22Rv1 (cell line): ENCODE measurements around the gene SHROOM2.
"Not testable (repeated sequence)": the region's sequence is repeated elsewhere in the genome, so short reads cannot be mapped to it uniquely, and the experiment has no call there.

Experiments
- H3K27ac ChIP-seq: fragments of 450-650 bp; 2 replicates; pipeline ENCODE4 v1.5.1; 2017
- ZFX ChIP-seq: fragments of 450-650 bp; IDR thresholded peaks from 2 replicates; pipeline ENCODE4 v1.6.1; 2017; ENCODE audit warnings: antibody characterized with exemption, borderline replicate concordance
- TF ChIP-seq, protein P1 (sequence below): fragments of 450-650 bp; IDR thresholded peaks from 2 replicates; pipeline ENCODE4 v1.5.1; 2017; ENCODE audit warnings: mild to moderate bottlenecking

SHROOM2 gene

GRCh38 chrX:9765072-9765736 is 21.0 kb upstream of the SHROOM2 start:
- H3K27ac ChIP-seq, result no peak overlapping the region

GRCh38 chrX:9765737-9766097 is 20.5 kb upstream of the SHROOM2 start, which contains the start of gene GPR143:
Gene GPR143, minus strand, starts transcription at chrX:9765847. Its CDS starts 30 bp downstream, at chrX:9765817.
- H3K27ac ChIP-seq, result no peak within 1 kb of the TSS
- TF ChIP-seq, protein P1, sequence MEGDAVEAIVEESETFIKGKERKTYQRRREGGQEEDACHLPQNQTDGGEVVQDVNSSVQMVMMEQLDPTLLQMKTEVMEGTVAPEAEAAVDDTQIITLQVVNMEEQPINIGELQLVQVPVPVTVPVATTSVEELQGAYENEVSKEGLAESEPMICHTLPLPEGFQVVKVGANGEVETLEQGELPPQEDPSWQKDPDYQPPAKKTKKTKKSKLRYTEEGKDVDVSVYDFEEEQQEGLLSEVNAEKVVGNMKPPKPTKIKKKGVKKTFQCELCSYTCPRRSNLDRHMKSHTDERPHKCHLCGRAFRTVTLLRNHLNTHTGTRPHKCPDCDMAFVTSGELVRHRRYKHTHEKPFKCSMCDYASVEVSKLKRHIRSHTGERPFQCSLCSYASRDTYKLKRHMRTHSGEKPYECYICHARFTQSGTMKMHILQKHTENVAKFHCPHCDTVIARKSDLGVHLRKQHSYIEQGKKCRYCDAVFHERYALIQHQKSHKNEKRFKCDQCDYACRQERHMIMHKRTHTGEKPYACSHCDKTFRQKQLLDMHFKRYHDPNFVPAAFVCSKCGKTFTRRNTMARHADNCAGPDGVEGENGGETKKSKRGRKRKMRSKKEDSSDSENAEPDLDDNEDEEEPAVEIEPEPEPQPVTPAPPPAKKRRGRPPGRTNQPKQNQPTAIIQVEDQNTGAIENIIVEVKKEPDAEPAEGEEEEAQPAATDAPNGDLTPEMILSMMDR, result no peak

More at GRCh38 chrX:9765072-9765736, 21.0 kb upstream of the SHROOM2 start:
- no peak for TF ChIP-seq ZFX
- TF ChIP-seq, protein P1, result no peak

DNA sequence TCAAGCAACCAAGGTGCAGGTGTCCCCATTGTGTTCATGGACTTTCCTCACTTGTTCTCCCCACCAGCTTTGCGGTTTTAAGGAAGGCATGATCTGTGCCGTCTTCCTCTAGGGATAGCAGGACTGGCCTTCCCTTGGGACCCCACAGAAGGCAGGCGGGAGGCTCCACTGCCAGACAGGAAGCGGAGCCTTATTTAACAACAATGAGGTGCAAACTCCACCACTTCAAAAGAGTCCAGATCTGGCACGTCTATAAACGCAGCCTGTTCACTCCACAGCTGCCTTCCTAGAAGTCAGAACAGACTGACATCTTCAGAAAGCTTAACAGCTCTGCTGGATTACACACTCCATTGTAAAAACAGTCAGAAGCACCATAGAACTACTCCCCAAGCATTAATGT is 18.9 kb upstream of the SHROOM2 start:
- no peak overlapping the region for H3K27ac ChIP-seq
- TF ChIP-seq, protein P1, result no peak
- no peak for TF ChIP-seq ZFX

- H3K27ac ChIP-seq, result not testable (repeated sequence)
Measured at GRCh38 chrX:9768321-9768839, 17.8 kb upstream of the SHROOM2 start.

DNA sequence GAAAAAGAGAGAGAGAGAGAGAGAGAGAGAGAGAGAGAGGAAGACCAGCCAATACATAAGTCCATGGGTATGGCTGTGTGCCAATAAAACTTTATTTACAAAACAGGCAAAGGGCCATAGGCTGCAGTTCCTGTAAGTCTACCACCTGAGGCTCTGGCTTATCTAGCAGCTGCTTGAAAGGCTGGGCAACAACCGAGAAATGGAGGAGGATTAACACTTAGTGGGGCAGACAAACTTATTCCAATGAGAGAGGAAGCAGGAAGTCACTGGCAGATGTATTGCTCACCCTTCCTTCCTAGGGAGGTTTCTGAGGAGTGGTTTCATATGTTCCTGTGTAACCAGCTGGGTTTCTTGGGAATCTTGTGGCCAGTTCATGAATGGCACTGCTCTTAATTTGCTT is 15.9 kb upstream of the SHROOM2 start:
- no peak overlapping the region for H3K27ac ChIP-seq
- no peak for TF ChIP-seq ZFX
- TF ChIP-seq, protein P1, result no peak

DNA sequence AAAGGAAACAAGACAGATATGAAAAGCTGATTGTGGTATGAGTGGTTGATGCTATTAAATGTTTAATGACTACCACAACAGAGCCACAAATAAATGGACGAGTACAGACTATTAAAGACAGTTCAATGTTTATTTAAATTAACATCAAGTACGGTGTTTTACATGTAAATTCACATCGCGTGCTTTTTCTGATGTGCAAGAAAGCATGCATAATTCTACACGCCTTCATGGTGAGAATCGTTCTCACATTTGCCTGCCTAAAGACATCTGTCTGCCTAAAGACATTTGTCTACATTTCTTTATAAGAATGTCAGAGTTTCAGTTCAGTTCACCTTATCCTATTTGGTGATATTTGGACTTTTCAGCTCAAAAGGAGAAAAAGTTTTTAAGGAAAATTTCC is 13.3 kb upstream of the SHROOM2 start:
- TF ChIP-seq, protein P1, result no peak
- TF ChIP-seq ZFX, result no peak
- no peak overlapping the region for H3K27ac ChIP-seq

DNA sequence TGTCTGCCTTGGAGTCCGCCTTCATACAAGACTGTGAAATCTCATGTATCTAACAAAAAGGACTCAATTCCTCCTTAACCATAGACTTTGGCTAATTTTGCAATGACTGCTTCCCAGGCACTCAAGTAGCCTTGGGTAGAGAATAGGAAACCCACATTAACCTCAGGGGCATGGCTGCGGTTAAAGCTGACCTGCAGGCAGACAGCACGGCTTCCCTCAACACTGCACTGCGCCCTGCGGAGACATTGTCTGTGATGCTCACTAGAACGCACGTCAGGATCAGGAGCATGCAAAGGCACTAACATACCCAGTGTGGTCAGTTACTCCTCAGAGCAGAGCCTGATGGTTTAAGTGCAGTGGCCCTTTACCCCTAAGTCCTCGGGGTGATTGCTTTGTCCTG is 10.3 kb upstream of the SHROOM2 start:
- no peak for TF ChIP-seq ZFX
- TF ChIP-seq, protein P1, result no peak
- no peak overlapping the region for H3K27ac ChIP-seq

DNA sequence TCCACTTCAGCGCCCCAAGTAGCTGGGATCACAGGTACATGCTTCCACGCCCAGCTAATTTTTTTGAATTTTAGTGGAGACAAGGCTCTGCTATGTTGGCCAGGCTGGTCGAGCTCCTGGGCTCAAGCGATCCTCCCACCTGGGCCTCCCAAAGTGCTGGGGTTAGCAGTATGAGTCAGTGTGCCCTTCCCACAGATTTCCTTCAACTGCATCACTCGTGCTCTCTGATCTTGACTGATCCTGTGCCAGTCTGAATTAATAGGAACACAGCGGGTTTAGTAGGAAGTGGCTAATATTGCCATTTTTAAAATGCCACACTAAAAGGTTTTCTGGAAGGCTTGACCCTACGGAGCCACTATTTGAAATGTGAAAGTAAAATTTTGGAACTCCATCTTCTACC is 4.3 kb upstream of the SHROOM2 start:
- TF ChIP-seq ZFX, result no peak
- TF ChIP-seq, protein P1, result no peak
- no peak overlapping the region for H3K27ac ChIP-seq
